CD14-positive monocyte (primary cell): Measurements from ENCODE around the gene PHYHD1. TPM values are rescaled to one million over a fixed set of nuclear protein-coding genes. Genes with fewer than 3 reads are reported as not detected.

Experiments
- DNase-seq, 3 donors: peaks; one replicate each; pipeline ENCODE4 v3.0.0-alpha.2; 2011 to 2022
- H2AFZ ChIP-seq: 2 replicates; pipeline ENCODE4 v1.6.0; 2012; ENCODE audit warnings: mild to moderate bottlenecking, low read depth, low read length, inconsistent platforms; ENCODE audit not compliant: insufficient read depth, poor library complexity, severe bottlenecking
- H3K27ac ChIP-seq, 2 donors: 1 replicate in 1 of 2; 2 replicates in 1 of 2; pipeline ENCODE4 v1.5.1; 2012 to 2013; ENCODE audit warnings: low read length in 2 of 2, control low read depth in 1 of 2, inconsistent platforms in 1 of 2, low read depth in 1 of 2, mild to moderate bottlenecking in 1 of 2
- H3K27me3 ChIP-seq, 2 donors: one replicate each; pipeline versions ENCODE4 v1.6.0 to v1.6.1; 2011 to 2013; ENCODE audit warnings: low read length in 2 of 2; ENCODE audit not compliant: control insufficient read depth in 2 of 2, insufficient read depth in 2 of 2
- H3K36me3 ChIP-seq, 2 donors: replicated peaks in 1 of 2; 1 replicate in 1 of 2; 2 replicates in 1 of 2; pipeline versions ENCODE4 v1.5.1 to v1.6.1; 2012 to 2013; ENCODE audit warnings: low read length in 2 of 2, control low read depth in 1 of 2, inconsistent platforms in 1 of 2, mild to moderate bottlenecking in 1 of 2; ENCODE audit not compliant: insufficient read depth in 2 of 2, control insufficient read depth in 1 of 2
- H3K4me1 ChIP-seq, 2 donors: 1 replicate in 1 of 2; 2 replicates in 1 of 2; pipeline versions ENCODE4 v1.5.1 to v1.6.1; 2012 to 2013; ENCODE audit warnings: low read length in 2 of 2, control low read depth in 1 of 2, inconsistent platforms in 1 of 2, mild to moderate bottlenecking in 1 of 2, moderate library complexity in 1 of 2; ENCODE audit not compliant: insufficient read depth in 2 of 2, control insufficient read depth in 1 of 2
- H3K4me2 ChIP-seq: replicated peaks from 2 replicates; pipeline ENCODE3; 2012; ENCODE audit warnings: low read length, moderate library complexity, mild to moderate bottlenecking; ENCODE audit not compliant: poor library complexity, severe bottlenecking; ENCODE audit errors: extremely low read depth
- H3K4me3 ChIP-seq, 3 experiments: fragments of 200-600 bp in 1 of 3; sonication (generic) in 1 of 3; replicated peaks in 1 of 3; 1 replicate in 2 of 3; 2 replicates in 1 of 3; pipeline ENCODE4 v1.5.1; 2011 to 2013; ENCODE audit warnings: low read length in 3 of 3, mild to moderate bottlenecking in 3 of 3, control low read depth in 2 of 3, low read depth in 2 of 3, inconsistent platforms in 1 of 3, moderate library complexity in 1 of 3
- H3K79me2 ChIP-seq: 2 replicates; pipeline ENCODE4 v1.6.0; 2012; ENCODE audit warnings: mild to moderate bottlenecking, control low read depth, inconsistent platforms, low read length, moderate library complexity; ENCODE audit not compliant: insufficient read depth
- H3K9ac ChIP-seq: 2 replicates; pipeline ENCODE4 v1.6.0; 2017; ENCODE audit warnings: low read length, mild to moderate bottlenecking; ENCODE audit not compliant: insufficient read depth, poor library complexity, severe bottlenecking
- H3K9me3 ChIP-seq, 2 donors: replicated peaks in 1 of 2; 1 replicate in 1 of 2; 2 replicates in 1 of 2; pipeline versions ENCODE4 v1.5.1 to v1.6.1; 2012 to 2013; ENCODE audit warnings: low read length in 2 of 2, control low read depth in 1 of 2; ENCODE audit not compliant: control insufficient read depth in 1 of 2, insufficient read depth in 1 of 2
- H4K20me1 ChIP-seq: 2 replicates; pipeline ENCODE4 v1.6.0; 2012; ENCODE audit warnings: mild to moderate bottlenecking, low read length, control low read depth, moderate library complexity; ENCODE audit not compliant: insufficient read depth
- H3K27ac Mint-ChIP-seq, 7 donors: one replicate each; pipeline ENCODE4 v1.8.0; 2020; ENCODE audit warnings: mild to moderate bottlenecking in 7 of 7, mixed read lengths in 7 of 7, moderate library complexity in 6 of 7, inconsistent platforms in 2 of 7
- H3K27me3 Mint-ChIP-seq, 3 donors: one replicate each; pipeline ENCODE4 v1.8.0; 2021 to 2022; ENCODE audit warnings: low read depth in 3 of 3, mild to moderate bottlenecking in 3 of 3, mixed read lengths in 3 of 3, moderate library complexity in 3 of 3, inconsistent platforms in 1 of 3
- H3K36me3 Mint-ChIP-seq, 2 donors: one replicate each; pipeline ENCODE4 v1.8.0; 2020; ENCODE audit warnings: mixed read lengths in 2 of 2, inconsistent platforms in 1 of 2, mild to moderate bottlenecking in 1 of 2
- H3K4me1 Mint-ChIP-seq: one replicate; pipeline ENCODE4 v1.8.0; 2020; ENCODE audit warnings: mild to moderate bottlenecking, mixed read lengths
- H3K4me3 Mint-ChIP-seq, 2 donors: one replicate each; pipeline ENCODE4 v1.8.0; 2020; ENCODE audit warnings: mild to moderate bottlenecking in 2 of 2, mixed read lengths in 2 of 2, moderate library complexity in 1 of 2
- H3K9me3 Mint-ChIP-seq, 7 donors: one replicate each; pipeline ENCODE4 v1.8.0; 2020 to 2022; ENCODE audit warnings: mixed read lengths in 7 of 7, mild to moderate bottlenecking in 6 of 7, moderate library complexity in 6 of 7, inconsistent platforms in 2 of 7
- WGBS: methylation state at CpG from one replicate; pipeline ENCODE4 v1.1.5; 2013; ENCODE audit warnings: missing lambda C conversion rate; ENCODE audit not compliant: insufficient coverage; 5-methylcytosine and 5-hydroxymethylcytosine counted together
- intact Hi-C, 2 donors: fragments of 100-400 bp; cut with micrococcal nuclease; formaldehyde crosslinking; loops; one replicate each; pipeline versions ENCODE4 v1.15.0 to v1.15.1; 2023
- polyA plus RNA-seq, 3 donors: library from polyadenylated mRNA; depleted of rRNA in 1 of 3; unstranded in 2 of 3; stranded (reverse) in 1 of 3; fragments of 300-500 nt in 2 of 3; fragments of >200 nt in 1 of 3; fragmentation: Illumina TruSeq in 2 of 3; gene quantifications; 1 replicate in 2 of 3; 2 replicates in 1 of 3; pipeline ENCODE4 v1.2.3, GENCODE V29; 2012 to 2021
- TF ChIP-seq, protein P1 (sequence below): fragments of 200-600 bp; IDR thresholded peaks from one replicate; pipeline ENCODE4 v1.8.0; 2022; ENCODE audit warnings: antibody characterized with exemption, mild to moderate bottlenecking

Gene PHYHD1
- polyA plus RNA-seq, 3 donors = 0.29 TPM; not detected in 2

GRCh38 chr9:128905964-128906363 lies 14.8 kb upstream of the PHYHD1 start:
- Histone ChIP-seq H3K9ac (no peak overlapping the region), H2AFZ (no peak overlapping the region), H3K4me3 (no peak overlapping the region), H3K27ac (no peak overlapping the region), H4K20me1 (peaks cover 14% of the 10 kb centered on the region), H3K4me1 (peaks cover 8 to 11% of the 10 kb centered on the region in 2 donors), H3K79me2 (peaks cover 6% of the 10 kb centered on the region), H3K27me3 (no peaks in the 10 kb centered on the region), H3K9me3 (no peaks in the 10 kb centered on the region), H3K36me3 (peaks cover 33 to 45% of the 10 kb centered on the region in 2 donors), H3K4me2 (no peak overlapping the region)
- intact Hi-C loops = no loop called here
- DNase-seq = no peak
- peaks cover 36 to 42% of the 10 kb centered on the region in 2 donors for H3K36me3 Mint-ChIP-seq
- WGBS = no CpG with 5 or more reads among the region's 7 CpGs
- H3K27me3 Mint-ChIP-seq = peaks cover 0 to 8% (median 0%) of the 10 kb centered on the region in 3 donors
- peaks cover 0 to 1% (median 0%) of the 10 kb centered on the region in 7 donors for H3K9me3 Mint-ChIP-seq
- TF ChIP-seq, protein P1, sequence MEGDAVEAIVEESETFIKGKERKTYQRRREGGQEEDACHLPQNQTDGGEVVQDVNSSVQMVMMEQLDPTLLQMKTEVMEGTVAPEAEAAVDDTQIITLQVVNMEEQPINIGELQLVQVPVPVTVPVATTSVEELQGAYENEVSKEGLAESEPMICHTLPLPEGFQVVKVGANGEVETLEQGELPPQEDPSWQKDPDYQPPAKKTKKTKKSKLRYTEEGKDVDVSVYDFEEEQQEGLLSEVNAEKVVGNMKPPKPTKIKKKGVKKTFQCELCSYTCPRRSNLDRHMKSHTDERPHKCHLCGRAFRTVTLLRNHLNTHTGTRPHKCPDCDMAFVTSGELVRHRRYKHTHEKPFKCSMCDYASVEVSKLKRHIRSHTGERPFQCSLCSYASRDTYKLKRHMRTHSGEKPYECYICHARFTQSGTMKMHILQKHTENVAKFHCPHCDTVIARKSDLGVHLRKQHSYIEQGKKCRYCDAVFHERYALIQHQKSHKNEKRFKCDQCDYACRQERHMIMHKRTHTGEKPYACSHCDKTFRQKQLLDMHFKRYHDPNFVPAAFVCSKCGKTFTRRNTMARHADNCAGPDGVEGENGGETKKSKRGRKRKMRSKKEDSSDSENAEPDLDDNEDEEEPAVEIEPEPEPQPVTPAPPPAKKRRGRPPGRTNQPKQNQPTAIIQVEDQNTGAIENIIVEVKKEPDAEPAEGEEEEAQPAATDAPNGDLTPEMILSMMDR = no peak
- H3K27ac Mint-ChIP-seq = no peak overlapping the region
- H3K4me3 Mint-ChIP-seq = no peak overlapping the region
- peaks cover 10% of the 10 kb centered on the region for H3K4me1 Mint-ChIP-seq

GRCh38 chr9:128906741-128907140 lies 14.0 kb upstream of the PHYHD1 start:
- H3K4me1 Mint-ChIP-seq = peaks cover 10% of the 10 kb centered on the region
- no peak overlapping the region for H3K4me3 Mint-ChIP-seq
- no peak overlapping the region for H2AFZ ChIP-seq

More at GRCh38 chr9:128906741-128907140, 14.0 kb upstream of the PHYHD1 start:
- Histone ChIP-seq H3K27me3 (no peaks in the 10 kb centered on the region), H3K4me2 (no peak overlapping the region), H3K36me3 (peaks cover 34 to 52% of the 10 kb centered on the region in 2 donors), H4K20me1 (peaks cover 15% of the 10 kb centered on the region), H3K9me3 (no peaks in the 10 kb centered on the region), H3K79me2 (peaks cover 1% of the 10 kb centered on the region), H3K9ac (no peak overlapping the region), H3K27ac (no peak overlapping the region), H3K4me1 (peaks cover 8 to 10% of the 10 kb centered on the region in 2 donors), H3K4me3 (no peak overlapping the region)
- H3K9me3 Mint-ChIP-seq = peaks cover 0 to 3% (median 0%) of the 10 kb centered on the region in 7 donors
- DNase-seq = no peak
- H3K36me3 Mint-ChIP-seq = peaks cover 37 to 49% of the 10 kb centered on the region in 2 donors
- intact Hi-C loops = no loop called here
- peaks cover 0 to 8% (median 0%) of the 10 kb centered on the region in 3 donors for H3K27me3 Mint-ChIP-seq
- TF ChIP-seq, protein P1 = no peak
- no peak overlapping the region for H3K27ac Mint-ChIP-seq
- 100% methylated on average over 1 of the region's 2 CpGs for WGBS
